OCI-LY7 (cell line): Measurements from ENCODE around the gene RPTN. TPM values are rescaled to one million over a fixed set of nuclear protein-coding genes. Genes with fewer than 3 reads are reported as not detected.

Experiments
- BruUV-seq: library from RNA; stranded (reverse); fragments of 400-500 nt; replicated peaks from 2 replicates; lab custom pipeline; 2021; lab: Mats Ljungman, UMichigan
- CTCF ChIA-PET: fragments of 300-600 bp; sonication (Branson Sonifier 250); formaldehyde crosslinking; loops from one replicate; lab custom pipeline; 2022; ENCODE audit warnings: antibody characterized with exemption; ENCODE audit not compliant: unreplicated experiment; lab: Charles Lee
- POLR2A ChIA-PET: fragments of 300-600 bp; sonication (Branson Sonifier 250); formaldehyde crosslinking; loops from one replicate; lab custom pipeline; 2022; ENCODE audit warnings: antibody characterized with exemption; lab: Charles Lee
- DNase-seq: peaks from one replicate; pipeline ENCODE4 v3.0.0-alpha.2; 2015; ENCODE audit warnings: low spot score
- H2AFZ ChIP-seq: fragments of 200-600 bp; sonication (generic), shearing (Covaris generic); 2 replicates; pipeline ENCODE4 v1.6.1; 2014; ENCODE audit warnings: mild to moderate bottlenecking, antibody characterized with exemption, low read length, moderate library complexity
- H3K27ac ChIP-seq: fragments of 200-600 bp; sonication (generic); 2 replicates; pipeline ENCODE4 v1.5.1; 2014; ENCODE audit warnings: mixed run types, low read depth, mild to moderate bottlenecking, moderate library complexity, low read length, inconsistent platforms; ENCODE audit not compliant: poor library complexity, severe bottlenecking
- H3K36me3 ChIP-seq: fragments of 200-600 bp; sonication (generic); 2 replicates; pipeline ENCODE4 v1.6.1; 2014; ENCODE audit warnings: mild to moderate bottlenecking, antibody characterized with exemption, low read length, moderate library complexity, mixed read lengths; ENCODE audit not compliant: insufficient read depth
- H3K4me1 ChIP-seq: fragments of 200-600 bp; sonication (generic); 2 replicates; pipeline ENCODE4 v1.5.1; 2014; ENCODE audit warnings: mild to moderate bottlenecking, low read length; ENCODE audit not compliant: insufficient read depth, poor library complexity, severe bottlenecking
- H3K4me2 ChIP-seq: fragments of 200-600 bp; sonication (generic); 2 replicates; pipeline ENCODE4 v1.6.1; 2014; ENCODE audit warnings: mild to moderate bottlenecking, low read length
- H3K4me3 ChIP-seq: fragments of 200-600 bp; sonication (generic); 2 replicates; pipeline ENCODE4 v1.5.1; 2014; ENCODE audit warnings: mild to moderate bottlenecking, low read depth, low read length; ENCODE audit not compliant: poor library complexity, severe bottlenecking
- H3K79me2 ChIP-seq: fragments of 200-600 bp; sonication (generic); 2 replicates; pipeline ENCODE4 v1.6.1; 2016; ENCODE audit warnings: low read depth, mild to moderate bottlenecking, low read length, moderate library complexity, mixed read lengths; ENCODE audit not compliant: insufficient read depth
- H3K9me2 ChIP-seq: fragments of 200-600 bp; sonication (generic); 2 replicates; pipeline ENCODE4 v1.6.1; 2016; ENCODE audit warnings: mild to moderate bottlenecking, low read length, mixed read lengths; ENCODE audit not compliant: insufficient read depth
- H3K9me3 ChIP-seq: fragments of 200-600 bp; sonication (generic); 2 replicates; pipeline ENCODE4 v1.6.1; 2014; ENCODE audit warnings: mild to moderate bottlenecking, mixed run types, low read length, mixed read lengths
- H4K20me1 ChIP-seq: fragments of 200-600 bp; sonication (generic); 2 replicates; pipeline ENCODE4 v1.6.1; 2014; ENCODE audit warnings: mild to moderate bottlenecking, antibody characterized with exemption, low read length, moderate library complexity, mixed read lengths; ENCODE audit not compliant: insufficient read depth
- EZH2phosphoT487 ChIP-seq: fragments of 200-600 bp; sonication (generic); IDR thresholded peaks from 2 replicates; pipeline ENCODE4 v1.6.1; 2018; ENCODE audit warnings: low read depth, borderline replicate concordance, mild to moderate bottlenecking, mixed run types, antibody characterized with exemption, low read length, moderate library complexity, mixed read lengths
- intact Hi-C: fragments of 100-400 bp; cut with micrococcal nuclease; formaldehyde crosslinking; loops from one replicate; pipeline ENCODE4 v1.10.0; 2022; ENCODE audit not compliant: unreplicated experiment
- total RNA-seq, 2 experiments: library from RNA; depleted of rRNA in 1 of 2; stranded (reverse); fragments of >200 nt in 1 of 2; shearing (Covaris generic) in 1 of 2; gene quantifications; 2 replicates each; pipeline ENCODE4 v1.2.3, GENCODE V29; 2014 to 2022
- TF ChIP-seq, protein P1 (sequence below): fragments of 200-600 bp; sonication (generic); conservative IDR thresholded peaks from 2 replicates; pipeline ENCODE4 v1.5.1; 2014; ENCODE audit warnings: mild to moderate bottlenecking, antibody characterized with exemption, low read length, moderate library complexity, mixed read lengths

RPTN gene
- total RNA-seq, 2 experiments from 2014 or later: not detected

DNA sequence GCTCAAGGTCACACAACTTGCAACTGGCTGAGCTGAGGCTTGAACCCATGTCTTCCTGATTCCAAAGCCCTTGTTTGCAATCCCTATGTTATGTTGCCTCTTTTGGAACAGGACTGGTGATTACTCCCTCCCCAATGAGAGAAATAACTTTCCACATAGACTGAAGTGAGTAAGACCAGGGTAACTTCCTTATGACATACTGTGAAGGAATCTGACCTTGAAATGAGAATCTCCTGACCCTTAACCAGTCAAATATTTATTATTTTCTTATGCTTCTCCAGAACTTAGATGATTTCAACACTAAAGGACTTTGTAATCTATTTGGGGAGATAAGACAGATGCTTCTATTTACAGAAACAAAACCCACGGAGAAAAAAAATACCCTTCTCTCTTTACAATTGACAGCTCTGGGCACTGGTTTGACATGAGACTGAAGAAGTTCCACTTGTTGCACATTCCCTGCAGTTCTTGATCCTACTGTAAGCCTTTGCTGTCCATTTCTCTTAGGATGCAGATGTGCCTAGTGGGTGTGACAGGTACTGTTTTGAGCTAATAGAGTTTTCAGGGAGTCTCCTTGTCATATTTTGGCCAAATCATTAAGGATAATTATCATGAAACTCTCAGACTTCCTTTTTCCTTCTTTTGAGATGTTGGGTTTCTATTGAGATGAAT, 3.9 kb upstream of the RPTN start:
- H3K79me2 ChIP-seq: no peaks in the 10 kb centered on the region
- no peak overlapping the region for H3K4me3 ChIP-seq
- H3K9me2 ChIP-seq: no peaks in the 10 kb centered on the region
- intact Hi-C loops: no loop called here
- TF ChIP-seq EZH2phosphoT487: no peak
- TF ChIP-seq, protein P1, sequence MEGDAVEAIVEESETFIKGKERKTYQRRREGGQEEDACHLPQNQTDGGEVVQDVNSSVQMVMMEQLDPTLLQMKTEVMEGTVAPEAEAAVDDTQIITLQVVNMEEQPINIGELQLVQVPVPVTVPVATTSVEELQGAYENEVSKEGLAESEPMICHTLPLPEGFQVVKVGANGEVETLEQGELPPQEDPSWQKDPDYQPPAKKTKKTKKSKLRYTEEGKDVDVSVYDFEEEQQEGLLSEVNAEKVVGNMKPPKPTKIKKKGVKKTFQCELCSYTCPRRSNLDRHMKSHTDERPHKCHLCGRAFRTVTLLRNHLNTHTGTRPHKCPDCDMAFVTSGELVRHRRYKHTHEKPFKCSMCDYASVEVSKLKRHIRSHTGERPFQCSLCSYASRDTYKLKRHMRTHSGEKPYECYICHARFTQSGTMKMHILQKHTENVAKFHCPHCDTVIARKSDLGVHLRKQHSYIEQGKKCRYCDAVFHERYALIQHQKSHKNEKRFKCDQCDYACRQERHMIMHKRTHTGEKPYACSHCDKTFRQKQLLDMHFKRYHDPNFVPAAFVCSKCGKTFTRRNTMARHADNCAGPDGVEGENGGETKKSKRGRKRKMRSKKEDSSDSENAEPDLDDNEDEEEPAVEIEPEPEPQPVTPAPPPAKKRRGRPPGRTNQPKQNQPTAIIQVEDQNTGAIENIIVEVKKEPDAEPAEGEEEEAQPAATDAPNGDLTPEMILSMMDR: no peak
- H3K4me2 ChIP-seq: no peak overlapping the region
- no TSS peak for BruUV-seq
- H3K36me3 ChIP-seq: no peaks in the 10 kb centered on the region
- no peaks in the 10 kb centered on the region for H4K20me1 ChIP-seq
- H3K27ac ChIP-seq: no peak overlapping the region
- no peak for DNase-seq
- POLR2A ChIA-PET: no interaction called here
- CTCF ChIA-PET: no interaction called here
- H2AFZ ChIP-seq: no peak overlapping the region
- peaks cover 9% of the 10 kb centered on the region for H3K4me1 ChIP-seq
- H3K9me3 ChIP-seq: no peaks in the 10 kb centered on the region

DNA sequence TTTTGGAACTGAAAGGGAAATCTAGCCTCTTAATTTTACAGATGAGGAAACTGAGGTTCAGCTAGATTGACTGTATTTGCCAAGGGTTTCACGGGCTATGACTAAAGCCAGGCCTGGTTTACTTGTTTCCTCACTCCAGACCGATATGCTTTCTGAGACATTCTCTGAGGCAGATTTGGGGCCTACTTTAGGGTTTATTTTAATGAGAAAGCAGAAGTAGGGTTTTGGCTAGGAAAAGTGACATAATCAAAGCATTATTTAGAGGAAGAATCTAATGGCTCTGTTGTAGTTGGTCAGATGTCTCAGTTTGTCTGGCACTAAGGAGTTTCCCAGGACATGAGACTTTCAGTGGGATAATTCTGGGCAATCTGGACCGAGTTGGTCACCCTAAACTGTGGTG, 1.5 kb upstream of the RPTN start:
- Histone ChIP-seq H3K79me2 (no peaks in the 10 kb centered on the region), H3K27ac (no peak overlapping the region), H3K9me2 (no peaks in the 10 kb centered on the region), H4K20me1 (no peaks in the 10 kb centered on the region), H3K36me3 (no peaks in the 10 kb centered on the region), H2AFZ (no peak overlapping the region), H3K4me3 (no peak overlapping the region), H3K4me2 (no peak overlapping the region), H3K4me1 (peaks cover 6% of the 10 kb centered on the region), H3K9me3 (no peaks in the 10 kb centered on the region)
- DNase-seq: no peak
- ChIA-PET CTCF (no interaction called here), POLR2A (no interaction called here)
- BruUV-seq: no TSS peak
- intact Hi-C loops: no loop called here
- TF ChIP-seq, protein P1: no peak
- no peak for TF ChIP-seq EZH2phosphoT487

DNA sequence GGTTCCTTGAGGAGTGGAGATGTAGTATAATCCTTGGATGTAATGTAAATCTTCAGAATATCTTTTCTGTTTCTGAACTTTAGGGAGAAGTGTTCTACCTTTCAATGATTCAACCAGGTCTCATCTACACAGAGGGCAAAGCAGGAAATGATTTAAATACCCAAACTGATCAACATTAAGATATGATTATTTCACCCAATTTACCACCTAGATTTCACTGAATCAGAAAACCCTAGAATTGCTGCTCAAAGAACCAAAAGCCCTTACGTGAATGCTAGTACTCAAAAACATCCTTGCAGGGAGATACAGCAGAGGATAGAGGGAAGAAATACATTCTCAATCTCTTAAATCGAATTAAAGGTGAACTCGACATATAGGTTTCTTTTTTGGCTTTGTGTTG, 5.0 kb downstream of the RPTN start:
- CTCF ChIA-PET: no interaction called here

More for the DNA sequence above, 5.0 kb downstream of the RPTN start:
- no peak overlapping the region for H3K4me2 ChIP-seq
- no peak overlapping the region for H2AFZ ChIP-seq
- POLR2A ChIA-PET: no interaction called here
- H3K27ac ChIP-seq: no peak overlapping the region
- H3K79me2 ChIP-seq: no peaks in the 10 kb centered on the region
- no peak overlapping the region for H3K4me3 ChIP-seq
- no peaks in the 10 kb centered on the region for H3K36me3 ChIP-seq
- intact Hi-C loops: no loop called here
- no peaks in the 10 kb centered on the region for H3K9me3 ChIP-seq
- no TSS peak for BruUV-seq
- no peaks in the 10 kb centered on the region for H4K20me1 ChIP-seq
- no peak for DNase-seq
- no peaks in the 10 kb centered on the region for H3K9me2 ChIP-seq
- TF ChIP-seq, protein P1: no peak
- TF ChIP-seq EZH2phosphoT487: no peak
- no peaks in the 10 kb centered on the region for H3K4me1 ChIP-seq
